Naive B cell (primary cell): ENCODE measurements around the gene CXXC5. TPM values are rescaled to one million over a fixed set of nuclear protein-coding genes. Genes with fewer than 3 reads are reported as not detected.

Experiments
- ATAC-seq, 2 donors: fragments of 150-1000 bp; cut with Tn5 transposase; 2 replicates each; pipeline ENCODE4 v1.10.0; 2021; ENCODE audit warnings: low read depth in 2 of 2, mild to moderate bottlenecking in 2 of 2, moderate library complexity in 2 of 2
- DNase-seq: peaks from one replicate; pipeline ENCODE4 v3.0.0; 2022
- H3K27ac Mint-ChIP-seq, 6 donors: one replicate each; pipeline ENCODE4 v1.8.0; 2020 to 2022; ENCODE audit warnings: mild to moderate bottlenecking in 6 of 6, mixed read lengths in 6 of 6, moderate library complexity in 5 of 6, inconsistent platforms in 2 of 6
- H3K27me3 Mint-ChIP-seq, 3 donors: one replicate each; pipeline ENCODE4 v1.8.0; 2021 to 2022; ENCODE audit warnings: mixed read lengths in 3 of 3, mild to moderate bottlenecking in 1 of 3
- H3K36me3 Mint-ChIP-seq, 2 donors: one replicate each; pipeline ENCODE4 v1.8.0; 2020 to 2022; ENCODE audit warnings: mixed read lengths in 2 of 2, inconsistent platforms in 1 of 2, mild to moderate bottlenecking in 1 of 2
- H3K4me1 Mint-ChIP-seq, 3 donors: one replicate each; pipeline ENCODE4 v1.8.0; 2020 to 2022; ENCODE audit warnings: mixed read lengths in 3 of 3, inconsistent platforms in 1 of 3, mild to moderate bottlenecking in 1 of 3, moderate library complexity in 1 of 3
- H3K4me3 Mint-ChIP-seq, 8 donors: one replicate each; pipeline ENCODE4 v1.8.0; 2020 to 2022; ENCODE audit warnings: mild to moderate bottlenecking in 8 of 8, mixed read lengths in 8 of 8, moderate library complexity in 8 of 8, inconsistent platforms in 2 of 8
- H3K9me3 Mint-ChIP-seq, 7 donors: one replicate each; pipeline ENCODE4 v1.8.0; 2020 to 2022; ENCODE audit warnings: mixed read lengths in 7 of 7, mild to moderate bottlenecking in 5 of 7, inconsistent platforms in 2 of 7, moderate library complexity in 1 of 7
- polyA plus RNA-seq, 6 donors: library from polyadenylated mRNA; unstranded; fragments of 300-500 nt; fragmentation: Illumina TruSeq; gene quantifications; one replicate each; pipeline ENCODE4 v1.2.3, GENCODE V29; 2021; ENCODE audit warnings: low read depth in 6 of 6

Gene CXXC5
- polyA plus RNA-seq, 6 donors from 2014 or later = 351 to 547 (median 399) TPM

- H3K36me3 Mint-ChIP-seq = no peaks in the 10 kb centered on the region
- no peak for DNase-seq
- H3K27ac Mint-ChIP-seq = peak overlapping the region in 5 of 6 donors; percentile 12 to 97 (median 62)
- H3K9me3 Mint-ChIP-seq = no peaks in the 10 kb centered on the region
- ATAC-seq = no peak
- peaks cover 61 to 96% (median 71%) of the 10 kb centered on the region in 3 donors for H3K4me1 Mint-ChIP-seq
- H3K27me3 Mint-ChIP-seq = no peaks in the 10 kb centered on the region
- H3K4me3 Mint-ChIP-seq = peak overlapping the region in 2 of 8 donors; percentile 1 to 52
Observed at GRCh38 chr5:139641116-139642080, 6.8 kb upstream of the CXXC5 start.

- Mint-ChIP-seq H3K4me1 (peaks cover 57 to 95% (median 72%) of the 10 kb centered on the region in 3 donors), H3K27ac (peak overlapping the region in 2 of 6 donors; percentile 76 to 80), H3K27me3 (no peaks in the 10 kb centered on the region), H3K9me3 (no peaks in the 10 kb centered on the region), H3K4me3 (no peak overlapping the region), H3K36me3 (no peaks in the 10 kb centered on the region)
- DNase-seq (no peak), ATAC-seq (no peak)
Observed at GRCh38 chr5:139642213-139642612, 5.9 kb upstream of the CXXC5 start.

- H3K27me3 Mint-ChIP-seq = no peaks in the 10 kb centered on the region
- no peaks in the 10 kb centered on the region for H3K9me3 Mint-ChIP-seq
- peaks cover 51 to 86% (median 79%) of the 10 kb centered on the region in 3 donors for H3K4me1 Mint-ChIP-seq
- no peak for DNase-seq
- no peak overlapping the region for H3K4me3 Mint-ChIP-seq
- no peaks in the 10 kb centered on the region for H3K36me3 Mint-ChIP-seq
- H3K27ac Mint-ChIP-seq = peak overlapping the region in 4 of 6 donors; percentile 70 to 91 (median 79)
- ATAC-seq = no peak
Observed at GRCh38 chr5:139642891-139643871, 5.0 kb upstream of the CXXC5 start.

DNA sequence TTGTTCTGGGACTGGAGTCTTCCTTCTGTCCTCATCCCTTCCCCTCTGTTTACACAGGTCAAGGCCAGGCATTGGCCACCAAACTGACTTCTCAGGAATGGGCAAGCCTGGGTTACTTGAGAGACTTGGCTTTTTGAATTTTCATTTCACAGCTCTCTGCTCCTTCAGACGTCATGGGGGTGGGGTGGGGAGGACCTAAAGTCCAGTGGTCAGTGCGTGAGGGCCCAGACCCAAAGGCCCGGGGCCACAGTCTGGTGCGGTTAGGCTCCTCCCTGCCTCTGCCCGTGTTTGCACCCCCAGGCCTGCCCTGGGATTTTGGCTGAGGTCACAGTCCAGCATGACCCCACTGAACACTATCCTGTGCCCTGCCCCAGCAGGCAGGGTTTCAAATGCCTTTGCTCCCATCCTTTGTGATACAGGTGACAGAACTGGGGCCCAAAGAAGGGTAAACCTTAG is 4.1 kb upstream of the CXXC5 start:
- no peak for DNase-seq
- Mint-ChIP-seq H3K27me3 (no peaks in the 10 kb centered on the region), H3K4me3 (peak overlapping the region in 1 of 8 donors; percentile 72), H3K9me3 (no peaks in the 10 kb centered on the region), H3K36me3 (no peaks in the 10 kb centered on the region), H3K27ac (peak overlapping the region in 2 of 6 donors; percentile 57 to 78), H3K4me1 (peaks cover 44 to 77% (median 72%) of the 10 kb centered on the region in 3 donors)
- ATAC-seq = no peak

GRCh38 chr5:139644646-139645429 is 3.3 kb upstream of the CXXC5 start:
- peaks cover 39 to 69% (median 66%) of the 10 kb centered on the region in 3 donors for H3K4me1 Mint-ChIP-seq
- ATAC-seq = no peak
- H3K27me3 Mint-ChIP-seq = no peaks in the 10 kb centered on the region
- H3K36me3 Mint-ChIP-seq = peaks cover 0 to 5% of the 10 kb centered on the region in 2 donors
- no peaks in the 10 kb centered on the region for H3K9me3 Mint-ChIP-seq
- DNase-seq = no peak
- H3K27ac Mint-ChIP-seq = peak overlapping the region in 1 of 6 donors; percentile 51
- H3K4me3 Mint-ChIP-seq = peak overlapping the region in 4 of 8 donors; percentile 10 to 72 (median 28)

DNA sequence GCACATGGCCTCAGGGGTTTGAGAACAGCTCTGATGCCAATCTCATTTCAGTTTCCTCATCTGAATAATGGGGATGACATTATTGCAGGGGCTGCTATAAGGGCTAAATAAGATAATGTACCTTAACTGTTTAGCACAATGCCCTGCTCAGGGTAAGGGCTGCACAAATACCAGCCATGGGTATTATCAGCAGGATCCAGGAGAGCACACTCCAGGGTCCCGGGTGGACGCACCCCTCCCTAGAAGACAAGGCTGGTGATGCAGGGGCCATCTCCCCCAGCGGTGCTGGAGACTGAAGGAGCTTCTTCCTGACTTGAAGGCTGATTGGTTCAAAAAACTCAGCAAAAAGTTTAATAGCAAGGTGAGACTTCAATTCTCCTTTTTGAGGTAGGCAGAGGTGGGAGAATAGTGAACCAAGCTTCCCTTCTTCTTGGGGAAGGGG is 2.7 kb upstream of the CXXC5 start:
- ATAC-seq (no peak), DNase-seq (no peak)
- Mint-ChIP-seq H3K27me3 (no peaks in the 10 kb centered on the region), H3K27ac (peak overlapping the region in 2 of 6 donors; percentile 51 to 73), H3K4me3 (peak overlapping the region in 2 of 8 donors; percentile 57 to 72), H3K9me3 (no peaks in the 10 kb centered on the region), H3K4me1 (peaks cover 38 to 66% (median 60%) of the 10 kb centered on the region in 3 donors), H3K36me3 (peaks cover 0 to 6% of the 10 kb centered on the region in 2 donors)

GRCh38 chr5:139646111-139646510 is 2.0 kb upstream of the CXXC5 start:
- Mint-ChIP-seq H3K4me3 (peak overlapping the region; percentile 47 to 99 (median 90)), H3K27me3 (no peaks in the 10 kb centered on the region), H3K36me3 (peaks cover 0 to 6% of the 10 kb centered on the region in 2 donors), H3K4me1 (peaks cover 43 to 67% (median 61%) of the 10 kb centered on the region in 3 donors), H3K9me3 (no peaks in the 10 kb centered on the region), H3K27ac (peak overlapping the region in 5 of 6 donors; percentile 10 to 48 (median 33))
- DNase-seq (no peak), ATAC-seq (no peak)

GRCh38 chr5:139646912-139647505 is 1.1 kb upstream of the CXXC5 start:
- no peaks in the 10 kb centered on the region for H3K9me3 Mint-ChIP-seq
- H3K27ac Mint-ChIP-seq = peak overlapping the region in 4 of 6 donors; percentile 60 to 94 (median 82)
- peaks cover 0 to 6% of the 10 kb centered on the region in 2 donors for H3K36me3 Mint-ChIP-seq
- H3K4me1 Mint-ChIP-seq = peaks cover 43 to 67% (median 60%) of the 10 kb centered on the region in 3 donors
- ATAC-seq (no peak), DNase-seq (no peak)
- peak overlapping the region; percentile 72 to 99 (median 90) for H3K4me3 Mint-ChIP-seq
- no peaks in the 10 kb centered on the region for H3K27me3 Mint-ChIP-seq

DNA sequence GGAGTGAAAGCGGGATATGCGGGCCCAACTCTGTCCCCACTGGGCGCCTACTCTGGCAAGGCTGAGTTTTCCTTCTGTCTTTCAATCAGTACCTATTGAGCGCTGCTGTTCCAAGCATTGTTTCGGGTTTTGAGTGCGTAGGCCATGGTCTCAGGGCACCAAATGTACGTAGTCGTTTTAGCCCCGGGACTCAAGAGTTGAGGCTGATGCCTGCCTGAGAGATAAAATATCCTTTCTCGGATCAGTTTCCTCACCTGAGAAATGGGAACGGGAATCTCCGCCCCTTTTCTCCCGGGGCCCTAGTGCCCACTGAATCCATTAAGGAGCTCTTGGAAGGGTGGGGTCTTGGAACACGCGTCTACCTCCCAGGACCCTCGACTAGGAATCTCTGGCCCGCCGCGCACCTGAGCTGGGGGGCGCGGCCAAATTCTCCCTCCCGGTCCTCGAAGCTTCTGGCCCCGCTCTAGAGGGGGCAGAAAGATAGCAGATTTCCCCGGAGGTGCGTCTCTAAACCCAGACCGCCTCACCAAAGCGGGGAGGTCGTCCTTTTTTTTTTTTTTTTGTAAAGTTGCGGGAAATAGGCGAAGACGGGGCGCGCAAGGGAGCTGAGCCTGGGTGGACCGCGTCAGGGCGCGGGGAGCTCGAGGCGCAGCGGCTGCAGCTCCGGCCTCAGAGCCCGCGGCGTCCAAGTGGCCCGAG is 494 bp upstream of the CXXC5 start:
- peak overlapping the region in 5 of 6 donors; percentile 25 to 94 (median 74) for H3K27ac Mint-ChIP-seq
- H3K4me1 Mint-ChIP-seq = peaks cover 49 to 68% (median 63%) of the 10 kb centered on the region in 3 donors
- H3K9me3 Mint-ChIP-seq = no peaks in the 10 kb centered on the region
- ATAC-seq = no peak
- H3K36me3 Mint-ChIP-seq = peaks cover 0 to 6% of the 10 kb centered on the region in 2 donors
- H3K27me3 Mint-ChIP-seq = no peaks in the 10 kb centered on the region
- peak overlapping the region; percentile 72 to 99 (median 90) for H3K4me3 Mint-ChIP-seq
- DNase-seq = no peak

DNA sequence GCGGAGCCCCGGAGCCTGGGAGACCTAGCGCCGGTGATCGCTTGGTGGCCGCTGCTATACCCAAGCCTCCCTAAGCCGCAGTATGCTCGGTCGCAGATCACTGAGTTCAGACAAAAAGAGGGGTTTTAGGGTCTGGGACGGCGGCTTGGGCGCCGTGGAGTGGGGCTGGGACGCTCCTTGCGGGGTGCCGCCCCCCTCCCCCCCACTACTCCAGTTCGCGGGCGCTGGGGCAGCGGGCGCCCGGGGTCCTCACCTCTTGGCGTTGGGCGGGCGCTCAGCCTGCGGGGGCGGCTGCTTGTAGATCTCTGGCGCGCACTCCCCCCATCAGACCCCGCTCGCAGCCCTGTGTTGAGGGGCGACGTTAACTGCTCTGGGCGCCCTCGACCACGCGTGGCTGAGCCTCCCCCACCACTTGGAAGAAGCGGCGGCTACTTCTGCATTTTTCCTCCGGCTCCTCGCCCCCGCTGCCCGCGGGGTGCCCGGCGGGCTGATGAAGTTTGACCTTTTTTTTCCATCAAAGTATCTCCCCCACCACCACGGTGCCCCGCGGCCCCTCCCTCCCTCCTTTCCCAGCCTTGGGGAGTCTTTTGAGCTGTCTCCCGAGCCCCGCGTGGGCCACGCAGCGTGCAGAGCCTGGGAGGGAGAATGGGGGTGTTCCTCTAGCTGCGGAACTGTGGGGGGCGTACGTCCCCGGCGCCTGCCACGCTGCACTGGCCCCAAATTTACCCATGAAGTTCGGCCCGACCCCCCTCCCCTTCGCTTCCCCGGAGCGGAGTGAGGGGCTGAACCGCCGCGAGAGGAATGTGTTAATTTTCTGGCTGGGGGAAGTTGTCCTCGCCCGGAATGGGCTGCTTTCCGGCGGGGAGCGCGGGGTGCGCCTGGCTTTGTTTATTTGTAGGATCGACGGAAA is 1.2 kb downstream of the CXXC5 start:
- Mint-ChIP-seq H3K27ac (peak overlapping the region; percentile 88 to 99 (median 96)), H3K4me3 (peak overlapping the region; percentile 83 to 99 (median 98)), H3K36me3 (peaks cover 0 to 6% of the 10 kb centered on the region in 2 donors), H3K9me3 (no peaks in the 10 kb centered on the region), H3K4me1 (peaks cover 54 to 71% (median 69%) of the 10 kb centered on the region in 3 donors), H3K27me3 (no peaks in the 10 kb centered on the region)
- DNase-seq (peak; percentile 74), ATAC-seq (peak; percentile 13 to 31)
